Measurements from ENCODE around the gene OBSCN.

OBSCN gene

GRCh38 chr1:228426518-228427175 is 218.8 kb downstream of the OBSCN start:
- DNase-seq = no peak

- no peak for DNase-seq
These were observed 220.6 kb downstream of the OBSCN start for GRCh38 chr1:228428412-228428811.
